CD4-positive, alpha-beta memory T cell (primary cell): Measurements from ENCODE around the gene CCDC134. TPM values are rescaled to one million over a fixed set of nuclear protein-coding genes. Genes with fewer than 3 reads are reported as not detected.

Source experiments
- CTCF ChIA-PET: fragments of 350-600 bp; sonication (Branson Sonifier 250); formaldehyde crosslinking; loops from one replicate; lab custom pipeline; 2021; ENCODE audit warnings: inconsistent platforms; ENCODE audit not compliant: partially characterized antibody; lab: Charles Lee
- POLR2A ChIA-PET: fragments of 350-600 bp; sonication (Branson Sonifier 250); formaldehyde crosslinking; loops from one replicate; lab custom pipeline; 2021; ENCODE audit not compliant: partially characterized antibody; lab: Charles Lee
- DNase-seq, 5 donors: peaks; one replicate each; pipeline versions ENCODE4 v3.0.0 to v3.0.0-alpha.2; 2020 to 2022; ENCODE audit warnings: mixed read lengths in 1 of 5
- H3K27ac ChIP-seq: one replicate; pipeline ENCODE4 v1.7.0; 2013; ENCODE audit warnings: low read depth, low read length
- H3K27me3 ChIP-seq: 2 replicates; pipeline ENCODE4 v1.7.0; 2013; ENCODE audit warnings: mild to moderate bottlenecking, low read length, moderate library complexity; ENCODE audit not compliant: insufficient read depth
- H3K36me3 ChIP-seq: 2 replicates; pipeline ENCODE4 v1.7.0; 2013; ENCODE audit warnings: mild to moderate bottlenecking, low read length, moderate library complexity; ENCODE audit not compliant: insufficient read depth
- H3K4me1 ChIP-seq: 2 replicates; pipeline ENCODE4 v1.7.0; 2013; ENCODE audit warnings: mild to moderate bottlenecking, low read length, moderate library complexity; ENCODE audit not compliant: insufficient read depth
- H3K4me3 ChIP-seq, 2 donors: one replicate each; pipeline ENCODE4 v1.7.0; 2013; ENCODE audit warnings: low read length in 2 of 2, mild to moderate bottlenecking in 1 of 2
- H3K9me3 ChIP-seq, 2 donors: one replicate each; pipeline ENCODE4 v1.7.0; 2013; ENCODE audit warnings: low read length in 2 of 2, control low read depth in 1 of 2; ENCODE audit not compliant: control insufficient read depth in 1 of 2
- H3K27ac Mint-ChIP-seq, 7 donors: one replicate each; pipeline ENCODE4 v1.8.0; 2020 to 2021; ENCODE audit warnings: mixed read lengths in 7 of 7, mild to moderate bottlenecking in 6 of 7, inconsistent platforms in 3 of 7, moderate library complexity in 3 of 7
- H3K27me3 Mint-ChIP-seq, 2 donors: one replicate each; pipeline ENCODE4 v1.8.0; 2020 to 2021; ENCODE audit warnings: mixed read lengths in 2 of 2
- H3K36me3 Mint-ChIP-seq, 2 donors: one replicate each; pipeline ENCODE4 v1.8.0; 2020 to 2021; ENCODE audit warnings: mixed read lengths in 2 of 2, inconsistent platforms in 1 of 2, mild to moderate bottlenecking in 1 of 2
- H3K4me1 Mint-ChIP-seq, 4 donors: one replicate each; pipeline ENCODE4 v1.8.0; 2020 to 2021; ENCODE audit warnings: mixed read lengths in 4 of 4, mild to moderate bottlenecking in 1 of 4
- H3K4me3 Mint-ChIP-seq, 8 donors: one replicate each; pipeline ENCODE4 v1.8.0; 2020 to 2021; ENCODE audit warnings: mixed read lengths in 8 of 8, mild to moderate bottlenecking in 7 of 8, moderate library complexity in 6 of 8, inconsistent platforms in 3 of 8
- H3K9me3 Mint-ChIP-seq, 8 donors: one replicate each; pipeline ENCODE4 v1.8.0; 2020 to 2021; ENCODE audit warnings: mixed read lengths in 8 of 8, mild to moderate bottlenecking in 5 of 8, inconsistent platforms in 3 of 8, moderate library complexity in 1 of 8
- intact Hi-C: fragments of 100-400 bp; cut with micrococcal nuclease; formaldehyde crosslinking; loops from one replicate; pipeline ENCODE4 v1.15.1; 2023
- polyA plus RNA-seq, 2 donors: library from polyadenylated mRNA; unstranded; fragments of 300-500 nt; fragmentation: Illumina TruSeq; gene quantifications; one replicate each; pipeline ENCODE4 v1.2.3, GENCODE V29; 2021
- total RNA-seq, 2 experiments: library from RNA; stranded (reverse); gene quantifications; one replicate each; pipeline ENCODE4 v1.2.3, GENCODE V29; 2021

The CCDC134 gene
- total and polyA plus RNA-seq, 4 experiments from 2014 or later: 1.2 to 27.8 (median 13.0) TPM

DNA sequence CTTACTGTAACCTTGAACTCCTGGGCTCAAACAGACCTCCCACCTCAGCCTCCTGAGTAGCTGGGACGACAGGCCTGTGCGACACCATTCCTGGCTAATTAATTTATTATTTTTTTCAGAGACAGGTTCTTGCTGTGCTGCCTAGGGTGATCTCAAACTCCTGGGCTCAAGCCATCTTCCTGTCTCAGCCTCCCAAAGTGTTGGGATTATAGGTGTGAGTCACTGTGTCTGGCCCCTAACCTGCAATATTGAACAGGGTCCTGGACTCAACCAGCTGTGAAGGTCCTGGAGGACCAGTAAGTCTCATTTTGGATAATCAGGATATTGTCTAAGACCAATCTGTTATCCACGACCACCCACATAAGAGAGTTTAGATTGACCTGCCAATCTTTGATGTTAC is 15.2 kb downstream of the CCDC134 start:
- Histone ChIP-seq H3K36me3 (peaks cover 7% of the 10 kb centered on the region), H3K27ac (no peak overlapping the region), H3K27me3 (no peaks in the 10 kb centered on the region), H3K9me3 (no peaks in the 10 kb centered on the region), H3K4me1 (no peaks in the 10 kb centered on the region), H3K4me3 (no peak overlapping the region)
- Mint-ChIP-seq H3K4me1 (peaks cover 0 to 2% (median 0%) of the 10 kb centered on the region in 4 donors), H3K9me3 (no peaks in the 10 kb centered on the region), H3K4me3 (no peak overlapping the region), H3K27me3 (no peaks in the 10 kb centered on the region), H3K27ac (no peak overlapping the region), H3K36me3 (peaks cover 17 to 55% of the 10 kb centered on the region in 2 donors)
- ChIA-PET POLR2A (interaction anchor here (1.0 to 1.4 kb wide), 2 partner anchors 15 to 125 kb away, joined by 3 to 6 read pairs; partner anchors contain the start of gene CCDC134), CTCF (interaction anchor here (1.1 to 2.1 kb wide), 2 partner anchors 69 to 141 kb away, joined by 3 to 5 read pairs; no protein-coding TSS in a partner anchor)
- DNase-seq: no peak
- intact Hi-C loops: no loop called here

DNA sequence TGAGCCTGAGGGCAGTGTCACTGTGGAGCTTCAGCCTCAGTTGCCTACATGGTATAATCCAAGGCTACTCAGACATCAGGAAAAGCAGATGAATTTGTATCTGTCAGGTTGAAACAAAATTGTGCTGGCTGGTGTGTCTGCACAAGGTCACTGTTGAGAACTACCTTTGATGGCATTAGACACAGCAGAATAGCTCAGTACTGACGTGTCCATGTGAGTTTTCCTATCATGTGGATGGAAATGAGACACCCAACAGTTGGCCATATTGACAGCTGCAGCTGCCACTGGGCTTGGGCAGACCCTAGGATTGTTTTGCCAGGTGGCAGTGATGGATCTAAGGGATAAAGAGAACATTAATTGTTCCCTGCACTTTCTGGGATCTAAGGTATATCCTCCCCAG is 15.8 kb downstream of the CCDC134 start:
- intact Hi-C loops: no loop called here
- Histone ChIP-seq H3K27me3 (no peaks in the 10 kb centered on the region), H3K27ac (no peak overlapping the region), H3K36me3 (peaks cover 7% of the 10 kb centered on the region), H3K4me1 (no peaks in the 10 kb centered on the region), H3K9me3 (no peaks in the 10 kb centered on the region), H3K4me3 (no peak overlapping the region)
- no peak for DNase-seq
- Mint-ChIP-seq H3K27ac (no peak overlapping the region), H3K4me1 (peaks cover 0 to 2% (median 0%) of the 10 kb centered on the region in 4 donors), H3K9me3 (no peaks in the 10 kb centered on the region), H3K4me3 (no peak overlapping the region), H3K36me3 (peaks cover 19 to 54% of the 10 kb centered on the region in 2 donors), H3K27me3 (no peaks in the 10 kb centered on the region)
- ChIA-PET CTCF (interaction anchor here (1.1 kb wide), 1 partner anchor 140 kb away, joined by 3 read pairs; no protein-coding TSS in a partner anchor), POLR2A (interaction anchor here (1.3 to 1.4 kb wide), 2 partner anchors 16 to 124 kb away, joined by 4 to 6 read pairs; partner anchors contain the start of gene CCDC134)

DNA sequence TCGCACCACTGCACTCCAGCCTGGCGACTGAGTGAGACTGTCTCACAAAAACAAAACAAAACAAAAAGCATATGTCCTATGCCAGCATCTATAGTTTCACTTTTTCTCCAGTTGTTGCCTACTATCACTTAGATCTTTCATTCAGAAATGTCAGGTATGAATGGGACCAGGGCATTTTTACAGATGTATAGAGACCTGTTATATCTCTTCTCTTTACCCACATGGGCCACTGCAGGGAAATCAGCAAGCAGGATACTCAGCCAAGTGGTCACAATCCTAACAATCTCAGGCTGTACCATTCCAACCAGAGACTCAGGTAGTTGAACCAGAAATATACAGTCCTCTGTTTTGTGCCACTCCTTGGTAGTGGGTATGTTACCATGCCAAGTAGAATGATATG is 16.4 kb downstream of the CCDC134 start:
- Mint-ChIP-seq H3K4me1 (peaks cover 0 to 7% (median 0%) of the 10 kb centered on the region in 4 donors), H3K27me3 (no peaks in the 10 kb centered on the region), H3K27ac (peak overlapping the region in 4 of 7 donors; percentile 3 to 52 (median 18)), H3K36me3 (peaks cover 16 to 52% of the 10 kb centered on the region in 2 donors), H3K9me3 (no peaks in the 10 kb centered on the region), H3K4me3 (no peak overlapping the region)
- H3K4me1 ChIP-seq: no peaks in the 10 kb centered on the region
- DNase-seq: no peak
- peaks cover 7% of the 10 kb centered on the region for H3K36me3 ChIP-seq
- no peaks in the 10 kb centered on the region for H3K27me3 ChIP-seq
- no peak overlapping the region for H3K4me3 ChIP-seq
- no peaks in the 10 kb centered on the region for H3K9me3 ChIP-seq
- intact Hi-C loops: no loop called here
- ChIA-PET POLR2A (interaction anchor here (1.3 to 1.9 kb wide), 3 partner anchors 16 to 124 kb away, joined by 4 to 7 read pairs (median 6); partner anchors contain the start of gene CCDC134), CTCF (interaction anchor here (1.7 kb wide), 1 partner anchor 16 kb away, joined by 4 read pairs; the partner anchor contains the start of gene CCDC134)
- no peak overlapping the region for H3K27ac ChIP-seq

DNA sequence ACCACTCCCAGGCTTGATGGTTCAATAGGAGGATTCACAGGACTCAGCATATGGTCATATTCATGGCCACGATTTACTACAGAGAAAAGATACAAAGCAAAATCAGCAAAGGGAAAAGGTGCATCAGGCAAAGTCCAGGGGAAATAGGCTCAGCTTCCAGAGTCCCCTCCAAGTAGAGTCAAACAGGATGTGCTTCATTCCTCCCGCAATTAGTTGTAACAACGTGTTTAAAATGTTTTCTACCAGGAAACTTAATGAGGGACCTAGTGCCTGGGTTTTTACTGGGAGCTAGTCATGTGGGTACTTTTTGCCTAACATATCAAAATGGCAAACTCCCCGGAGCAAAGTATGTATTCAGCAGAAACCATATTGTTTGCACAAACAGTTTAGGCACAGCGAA is 17.5 kb downstream of the CCDC134 start:
- peaks cover 2% of the 10 kb centered on the region for H3K36me3 ChIP-seq
- no peaks in the 10 kb centered on the region for H3K27me3 ChIP-seq
- H3K4me3 Mint-ChIP-seq: no peak overlapping the region
- H3K4me3 ChIP-seq: no peak overlapping the region
- peaks cover 5 to 14% (median 7%) of the 10 kb centered on the region in 4 donors for H3K4me1 Mint-ChIP-seq
- CTCF ChIA-PET: interaction anchor here (0.8 to 1.7 kb wide), 4 partner anchors 10 to 137 kb away, joined by 3 to 5 read pairs (median 4); partner anchors contain the start of gene CCDC134
- POLR2A ChIA-PET: interaction anchor here (1.5 to 5.9 kb wide), 4 partner anchors 16 to 123 kb away, joined by 3 to 63 read pairs (median 6); partner anchors contain the start of genes CCDC134, SREBF2 and TNFRSF13C
- no peak overlapping the region for H3K27ac ChIP-seq
- peak overlapping the region in 3 of 7 donors; percentile 4 to 53 (median 43) for H3K27ac Mint-ChIP-seq
- no peaks in the 10 kb centered on the region for H3K9me3 Mint-ChIP-seq
- no peak for DNase-seq
- no peaks in the 10 kb centered on the region for H3K9me3 ChIP-seq
- intact Hi-C loops: no loop called here
- no peaks in the 10 kb centered on the region for H3K27me3 Mint-ChIP-seq
- peaks cover 16 to 55% of the 10 kb centered on the region in 2 donors for H3K36me3 Mint-ChIP-seq
- peaks cover 5% of the 10 kb centered on the region for H3K4me1 ChIP-seq

DNA sequence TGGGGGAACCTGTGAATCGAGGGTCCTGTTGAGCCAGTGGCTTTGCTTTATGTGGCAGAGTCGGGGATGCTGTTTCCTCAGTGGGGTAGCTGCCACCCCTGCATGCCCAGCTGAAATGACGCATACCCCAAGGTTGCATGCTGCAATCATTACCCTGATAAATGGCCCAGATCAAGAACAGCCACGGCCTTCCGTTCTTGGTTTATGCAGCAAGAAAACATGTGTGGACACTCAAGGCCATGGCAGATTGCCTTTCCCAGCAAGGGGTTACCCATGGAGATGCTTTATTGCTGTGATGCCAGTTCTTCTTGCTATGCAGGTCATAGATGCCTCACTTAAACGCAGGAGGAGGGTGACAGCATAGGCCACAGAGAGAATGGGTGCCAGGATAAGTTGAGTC is 18.1 kb downstream of the CCDC134 start:
- no peaks in the 10 kb centered on the region for H3K9me3 Mint-ChIP-seq
- H3K27ac ChIP-seq: no peak overlapping the region
- no peaks in the 10 kb centered on the region for H3K9me3 ChIP-seq
- intact Hi-C loops: no loop called here
- H3K4me1 Mint-ChIP-seq: peaks cover 5 to 14% (median 8%) of the 10 kb centered on the region in 4 donors
- peaks cover 1% of the 10 kb centered on the region for H3K36me3 ChIP-seq
- peaks cover 5% of the 10 kb centered on the region for H3K4me1 ChIP-seq
- peaks cover 16 to 53% of the 10 kb centered on the region in 2 donors for H3K36me3 Mint-ChIP-seq
- H3K4me3 Mint-ChIP-seq: no peak overlapping the region
- CTCF ChIA-PET: interaction anchor here (0.8 to 1.7 kb wide), 4 partner anchors 10 to 137 kb away, joined by 3 to 5 read pairs (median 4); partner anchors contain the start of gene CCDC134
- H3K4me3 ChIP-seq: no peak overlapping the region
- H3K27me3 Mint-ChIP-seq: no peaks in the 10 kb centered on the region
- H3K27me3 ChIP-seq: no peaks in the 10 kb centered on the region
- peak overlapping the region in 2 of 7 donors; percentile 23 to 25 for H3K27ac Mint-ChIP-seq
- POLR2A ChIA-PET: interaction anchor here (1.5 to 5.9 kb wide), 4 partner anchors 15 to 122 kb away, joined by 3 to 63 read pairs (median 6); partner anchors contain the start of genes CCDC134, SREBF2 and TNFRSF13C
- no peak for DNase-seq

DNA sequence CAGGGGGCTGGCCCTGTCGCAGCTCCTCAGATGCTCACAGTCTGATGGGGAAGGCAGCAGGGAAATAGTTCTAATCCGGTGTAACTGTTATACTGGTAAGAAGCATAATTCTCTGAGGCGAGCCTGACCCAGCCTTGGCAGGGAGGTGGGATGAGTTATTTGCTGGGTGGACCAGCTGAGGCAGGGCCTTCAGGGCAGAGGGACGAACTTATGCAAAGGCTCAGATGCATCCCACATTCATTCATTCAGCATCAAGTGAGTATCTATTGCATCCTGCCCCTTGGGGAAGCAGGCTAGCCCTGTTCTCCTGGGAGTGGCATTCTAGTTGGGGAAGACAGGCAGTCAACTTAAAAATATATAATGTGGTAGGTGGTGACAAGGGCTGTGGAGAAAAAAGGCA is 18.8 kb downstream of the CCDC134 start:
- Mint-ChIP-seq H3K4me3 (no peak overlapping the region), H3K4me1 (peaks cover 5 to 16% (median 10%) of the 10 kb centered on the region in 4 donors), H3K27me3 (no peaks in the 10 kb centered on the region), H3K36me3 (peaks cover 21 to 51% of the 10 kb centered on the region in 2 donors), H3K9me3 (no peaks in the 10 kb centered on the region), H3K27ac (peak overlapping the region in 2 of 7 donors; percentile 24 to 57)
- intact Hi-C loops: no loop called here
- no peak for DNase-seq
- no peaks in the 10 kb centered on the region for H3K27me3 ChIP-seq
- no peak overlapping the region for H3K27ac ChIP-seq
- H3K9me3 ChIP-seq: no peaks in the 10 kb centered on the region
- CTCF ChIA-PET: no interaction called here
- POLR2A ChIA-PET: interaction anchor here (1.5 to 5.9 kb wide), 3 partner anchors 14 to 121 kb away, joined by 3 to 63 read pairs (median 5); partner anchors contain the start of genes SREBF2 and TNFRSF13C
- H3K36me3 ChIP-seq: peaks cover 3% of the 10 kb centered on the region
- H3K4me1 ChIP-seq: peaks cover 5% of the 10 kb centered on the region
- no peak overlapping the region for H3K4me3 ChIP-seq

DNA sequence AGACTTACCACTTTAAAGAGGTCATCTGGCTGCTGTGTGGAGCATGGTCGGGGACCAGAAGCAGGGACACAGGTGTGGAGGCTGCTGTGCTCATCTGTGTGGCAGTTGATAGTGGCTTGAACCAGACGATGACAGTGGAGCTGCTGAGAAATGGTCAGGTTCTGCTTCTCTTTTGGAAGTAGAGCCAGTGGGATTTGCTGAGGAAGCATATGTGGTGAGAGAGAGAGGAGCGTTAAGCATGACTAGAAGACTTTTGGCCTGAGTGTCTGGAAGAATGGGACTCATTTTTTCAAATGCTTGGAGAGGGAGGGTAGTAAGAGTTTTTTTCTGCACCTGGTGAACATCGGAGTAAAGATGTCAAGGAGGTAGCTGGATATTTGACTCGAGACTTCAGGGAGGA is 20.0 kb downstream of the CCDC134 start:
- H3K36me3 ChIP-seq: peaks cover 3% of the 10 kb centered on the region
- intact Hi-C loops: no loop called here
- H3K36me3 Mint-ChIP-seq: peaks cover 25 to 50% of the 10 kb centered on the region in 2 donors
- H3K9me3 Mint-ChIP-seq: no peaks in the 10 kb centered on the region
- no peak overlapping the region for H3K4me3 Mint-ChIP-seq
- peak overlapping the region in 4 of 7 donors; percentile 2 to 79 (median 69) for H3K27ac Mint-ChIP-seq
- H3K4me1 ChIP-seq: peaks cover 5% of the 10 kb centered on the region
- H3K27me3 ChIP-seq: no peaks in the 10 kb centered on the region
- POLR2A ChIA-PET: interaction anchor here (0.7 to 5.9 kb wide), 2 partner anchors 38 to 120 kb away, joined by 3 to 63 read pairs; no protein-coding TSS in a partner anchor
- no peaks in the 10 kb centered on the region for H3K27me3 Mint-ChIP-seq
- no peaks in the 10 kb centered on the region for H3K9me3 ChIP-seq
- peaks cover 5 to 16% (median 10%) of the 10 kb centered on the region in 4 donors for H3K4me1 Mint-ChIP-seq
- DNase-seq: no peak
- CTCF ChIA-PET: interaction anchor here (1.7 to 3.9 kb wide), 6 partner anchors 19 to 123 kb away, joined by 5 to 52 read pairs (median 16); partner anchors contain the start of gene CCDC134
- no peak overlapping the region for H3K27ac ChIP-seq
- H3K4me3 ChIP-seq: no peak overlapping the region
